OCI-LY3 (cell line): ENCODE results near the gene ARID5B.

Experiments
- H2AFZ ChIP-seq: fragments of 200-600, 300-600 bp; shearing (Covaris generic); 2 replicates; pipeline ENCODE4 v1.6.0; 2014; ENCODE audit warnings: antibody characterized with exemption, low read depth, low read length
- H3K27ac ChIP-seq: fragments of 200-600, 300-600 bp; sonication (generic); 2 replicates; pipeline ENCODE4 v1.5.1; 2014; ENCODE audit warnings: mild to moderate bottlenecking, low read length, moderate library complexity, mixed read lengths
- H3K27me3 ChIP-seq: fragments of 200-600, 300-600 bp; sonication (generic); 2 replicates; pipeline ENCODE4 v1.6.1; 2014; ENCODE audit warnings: low read depth, low read length, mixed read lengths
- H3K36me3 ChIP-seq: fragments of 200-600, 300-600 bp; sonication (generic); replicated peaks from 2 replicates; pipeline ENCODE3; 2014; ENCODE audit warnings: low read depth, low read length, mixed read lengths
- H3K4me1 ChIP-seq: fragments of 300-600, 200-600 bp; sonication (generic); 2 replicates; pipeline ENCODE4 v1.6.1; 2014; ENCODE audit warnings: low read length, mixed read lengths
- H3K4me2 ChIP-seq: fragments of 200-600, 300-600 bp; sonication (generic); 2 replicates; pipeline ENCODE4 v1.6.1; 2014; ENCODE audit warnings: low read length, mixed read lengths
- H3K4me3 ChIP-seq: fragments of 300-600, 200-600 bp; sonication (generic); 2 replicates; pipeline ENCODE4 v1.5.1; 2014; ENCODE audit warnings: antibody characterized with exemption, mild to moderate bottlenecking, low read length, moderate library complexity
- H3K79me2 ChIP-seq: fragments of 300-600, 200-600 bp; shearing (Covaris generic); 2 replicates; pipeline ENCODE4 v1.6.1; 2014; ENCODE audit warnings: mild to moderate bottlenecking, low read length, mixed read lengths
- H3K9ac ChIP-seq: fragments of 300-600, 200-600 bp; shearing (Covaris generic); 2 replicates; pipeline ENCODE4 v1.6.0; 2014; ENCODE audit warnings: mild to moderate bottlenecking, low read length, moderate library complexity
- H3K9me3 ChIP-seq: fragments of 200-600, 300-600 bp; shearing (Covaris generic); 2 replicates; pipeline ENCODE4 v1.6.1; 2014; ENCODE audit warnings: low read length, mixed read lengths; ENCODE audit not compliant: insufficient read depth
- H4K20me1 ChIP-seq: fragments of 200-600, 300-600 bp; sonication (generic); 2 replicates; pipeline ENCODE4 v1.6.1; 2016; ENCODE audit warnings: low read length, mixed read lengths; ENCODE audit not compliant: insufficient read depth
- EZH2phosphoT487 ChIP-seq: fragments of 200-600 bp; shearing (Covaris generic); IDR thresholded peaks from 2 replicates; pipeline ENCODE4 v1.6.1; 2018; ENCODE audit warnings: antibody characterized with exemption, mixed run types, low read depth
- TF ChIP-seq, protein P1 (sequence below): fragments of 200-600, 300-600 bp; sonication (generic); IDR thresholded peaks from 2 replicates; pipeline ENCODE4 v1.5.1; 2014; ENCODE audit warnings: antibody characterized with exemption, low read length, low read depth

Gene ARID5B

DNA sequence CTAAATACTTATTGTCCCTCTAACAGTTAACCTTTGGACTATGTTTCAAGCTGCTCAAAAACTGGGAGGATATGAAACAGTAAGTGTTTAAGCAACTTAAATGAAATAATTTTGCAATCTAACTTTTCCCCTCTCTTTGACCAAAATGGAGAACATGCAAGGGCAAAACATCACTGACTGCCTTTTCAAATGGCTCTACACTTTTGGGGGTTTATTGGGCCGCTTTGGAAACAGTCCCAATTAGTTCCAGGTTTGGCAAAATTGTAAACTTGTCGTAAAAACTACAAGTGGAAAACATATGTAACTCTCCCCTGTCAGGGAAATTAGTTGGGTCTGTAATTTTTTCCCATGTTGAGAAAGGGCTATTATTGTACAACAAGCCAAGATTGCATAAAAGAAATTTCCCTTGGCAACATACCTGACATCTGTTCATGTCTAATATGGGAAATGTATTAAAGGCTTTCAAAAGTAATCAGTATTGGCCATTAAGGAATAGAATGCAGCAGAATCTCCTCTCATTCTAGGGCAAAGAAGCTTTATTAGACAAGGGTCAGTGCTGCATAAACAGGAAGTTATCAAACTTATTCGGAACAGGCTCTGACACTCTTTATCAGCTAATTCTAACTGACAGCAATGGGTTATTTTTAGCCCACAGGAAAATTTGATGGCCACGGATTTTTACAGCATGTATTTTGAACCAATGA, 157.9 kb downstream of the ARID5B start:
- no peak for TF ChIP-seq EZH2phosphoT487
- TF ChIP-seq, protein P1, sequence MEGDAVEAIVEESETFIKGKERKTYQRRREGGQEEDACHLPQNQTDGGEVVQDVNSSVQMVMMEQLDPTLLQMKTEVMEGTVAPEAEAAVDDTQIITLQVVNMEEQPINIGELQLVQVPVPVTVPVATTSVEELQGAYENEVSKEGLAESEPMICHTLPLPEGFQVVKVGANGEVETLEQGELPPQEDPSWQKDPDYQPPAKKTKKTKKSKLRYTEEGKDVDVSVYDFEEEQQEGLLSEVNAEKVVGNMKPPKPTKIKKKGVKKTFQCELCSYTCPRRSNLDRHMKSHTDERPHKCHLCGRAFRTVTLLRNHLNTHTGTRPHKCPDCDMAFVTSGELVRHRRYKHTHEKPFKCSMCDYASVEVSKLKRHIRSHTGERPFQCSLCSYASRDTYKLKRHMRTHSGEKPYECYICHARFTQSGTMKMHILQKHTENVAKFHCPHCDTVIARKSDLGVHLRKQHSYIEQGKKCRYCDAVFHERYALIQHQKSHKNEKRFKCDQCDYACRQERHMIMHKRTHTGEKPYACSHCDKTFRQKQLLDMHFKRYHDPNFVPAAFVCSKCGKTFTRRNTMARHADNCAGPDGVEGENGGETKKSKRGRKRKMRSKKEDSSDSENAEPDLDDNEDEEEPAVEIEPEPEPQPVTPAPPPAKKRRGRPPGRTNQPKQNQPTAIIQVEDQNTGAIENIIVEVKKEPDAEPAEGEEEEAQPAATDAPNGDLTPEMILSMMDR = no peak
- Histone ChIP-seq H3K4me2 (no peak overlapping the region), H2AFZ (no peak overlapping the region), H3K79me2 (no peaks in the 10 kb centered on the region), H3K9me3 (no peaks in the 10 kb centered on the region), H4K20me1 (no peaks in the 10 kb centered on the region), H3K36me3 (peaks cover 35% of the 10 kb centered on the region), H3K4me1 (peaks cover 10% of the 10 kb centered on the region), H3K27me3 (no peaks in the 10 kb centered on the region), H3K9ac (no peak overlapping the region), H3K27ac (no peak overlapping the region), H3K4me3 (no peak overlapping the region)

DNA sequence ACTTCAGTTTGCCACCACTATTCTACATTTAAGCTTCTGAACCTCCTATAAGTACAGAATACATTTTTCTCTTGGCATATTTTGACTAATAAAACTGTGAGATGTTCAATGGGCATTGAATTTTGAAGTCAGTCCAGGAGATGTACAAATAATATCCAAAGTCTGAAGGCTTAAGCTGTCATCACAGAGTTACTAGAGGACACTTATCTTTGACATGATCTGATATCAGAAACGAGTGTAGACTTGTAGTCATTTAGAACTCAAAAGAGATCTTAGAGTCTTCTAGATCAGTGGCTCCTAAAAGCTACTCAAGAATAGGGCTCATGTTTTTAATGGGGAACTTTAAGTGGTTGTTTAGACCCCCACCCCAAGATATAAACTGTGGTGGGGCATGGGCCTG, 160.5 kb downstream of the ARID5B start:
- no peaks in the 10 kb centered on the region for H3K79me2 ChIP-seq
- peaks cover 32% of the 10 kb centered on the region for H3K36me3 ChIP-seq

DNA sequence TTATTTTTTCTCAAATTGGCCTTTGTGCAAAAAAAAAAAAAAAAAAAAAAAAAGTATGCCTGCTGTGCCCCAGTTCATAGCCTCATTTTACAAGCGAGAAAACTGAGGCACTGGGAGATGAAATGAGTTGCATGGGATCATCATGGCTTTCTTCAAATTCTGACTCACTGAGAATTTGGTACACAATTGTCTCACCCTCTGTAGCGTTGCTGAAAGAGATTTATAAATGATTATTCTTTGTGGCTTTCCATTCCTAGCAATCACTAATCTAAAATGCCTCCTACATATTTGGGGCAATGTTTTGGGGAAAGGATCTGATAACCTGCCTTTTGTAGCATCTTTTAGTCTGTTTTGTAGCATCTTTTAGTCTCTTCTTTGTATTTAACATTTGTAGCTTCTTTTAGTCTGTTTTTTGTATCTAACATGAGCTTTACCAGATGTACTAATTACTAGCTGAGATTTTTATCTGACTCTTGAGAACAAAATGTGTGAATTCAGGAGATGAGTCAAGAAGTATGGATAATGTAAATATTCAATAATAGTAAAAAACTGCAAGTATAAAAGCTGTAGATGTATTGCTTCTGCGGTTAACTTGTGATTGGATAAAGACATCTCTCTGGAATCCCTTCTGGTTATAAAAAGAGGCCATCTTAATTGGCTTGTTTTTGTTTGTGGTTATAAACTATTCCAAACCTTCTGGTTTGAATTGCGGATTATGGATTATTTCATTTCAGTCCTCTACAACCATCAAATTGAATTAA, 161.4 kb downstream of the ARID5B start:
- H3K4me3 ChIP-seq = no peak overlapping the region
- H2AFZ ChIP-seq = no peak overlapping the region
- TF ChIP-seq, protein P1 = no peak
- TF ChIP-seq EZH2phosphoT487 = no peak
- H3K4me2 ChIP-seq = no peak overlapping the region
- no peak overlapping the region for H3K9ac ChIP-seq
- no peak overlapping the region for H3K27ac ChIP-seq
- H3K36me3 ChIP-seq = peaks cover 33% of the 10 kb centered on the region
- H3K27me3 ChIP-seq = no peaks in the 10 kb centered on the region
- H3K9me3 ChIP-seq = no peaks in the 10 kb centered on the region
- H3K4me1 ChIP-seq = no peaks in the 10 kb centered on the region
- H3K79me2 ChIP-seq = no peaks in the 10 kb centered on the region
- H4K20me1 ChIP-seq = no peaks in the 10 kb centered on the region

More for the DNA sequence above, 160.5 kb downstream of the ARID5B start:
- Histone ChIP-seq H3K4me1 (no peaks in the 10 kb centered on the region), H3K27ac (no peak overlapping the region), H3K9me3 (no peaks in the 10 kb centered on the region), H2AFZ (no peak overlapping the region), H3K27me3 (no peaks in the 10 kb centered on the region), H3K4me3 (no peak overlapping the region), H4K20me1 (no peaks in the 10 kb centered on the region), H3K9ac (no peak overlapping the region), H3K4me2 (no peak overlapping the region)
- TF ChIP-seq EZH2phosphoT487 = no peak
- TF ChIP-seq, protein P1 = no peak

DNA sequence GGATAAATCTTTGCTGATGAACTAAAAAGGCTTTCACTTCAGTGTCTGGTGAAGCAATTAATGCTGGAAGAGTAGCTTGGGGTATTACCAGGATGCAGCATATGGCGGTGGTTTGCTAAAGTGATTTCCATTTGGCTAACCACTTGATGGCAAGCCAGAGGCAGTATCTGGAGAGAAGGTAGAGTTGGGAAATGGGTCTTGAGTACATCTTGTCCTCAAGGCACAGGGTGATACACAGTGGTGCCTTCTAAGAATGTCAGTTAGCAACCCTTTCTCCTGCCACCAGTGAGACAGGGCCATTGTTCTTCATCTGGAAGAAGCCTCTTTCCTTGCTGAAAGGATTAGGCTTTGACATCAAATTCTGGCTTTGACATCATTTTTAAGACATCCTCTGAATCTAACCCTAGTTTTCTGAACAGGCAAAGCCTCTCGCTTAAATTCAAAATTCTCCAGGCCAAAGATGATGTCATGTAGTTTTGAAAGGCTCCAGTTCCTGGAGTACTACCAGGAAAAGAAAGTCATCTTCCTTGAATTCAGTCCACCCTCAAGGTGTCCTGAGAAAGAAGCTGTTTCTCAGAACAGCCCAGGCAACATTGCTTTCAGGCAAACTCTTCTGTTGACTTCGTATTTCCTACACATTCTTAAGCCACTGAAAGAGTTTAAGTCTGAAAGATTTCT, 162.4 kb downstream of the ARID5B start:
- no peaks in the 10 kb centered on the region for H3K9me3 ChIP-seq
- no peak overlapping the region for H3K9ac ChIP-seq
- H3K27ac ChIP-seq = no peak overlapping the region
- no peaks in the 10 kb centered on the region for H3K79me2 ChIP-seq
- no peak overlapping the region for H2AFZ ChIP-seq
- H3K4me3 ChIP-seq = no peak overlapping the region
- H3K4me1 ChIP-seq = peaks cover 9% of the 10 kb centered on the region
- no peaks in the 10 kb centered on the region for H4K20me1 ChIP-seq
- no peak overlapping the region for H3K4me2 ChIP-seq
- TF ChIP-seq, protein P1 = no peak
- no peak for TF ChIP-seq EZH2phosphoT487
- peaks cover 29% of the 10 kb centered on the region for H3K36me3 ChIP-seq
- H3K27me3 ChIP-seq = no peaks in the 10 kb centered on the region
